ENCODE data around the gene ZBTB16. TPM values are rescaled to one million over a fixed set of nuclear protein-coding genes. Genes with fewer than 3 reads are reported as not detected.

Gene ZBTB16
- total RNA-seq, 3 donors from 2014 or later: 4.9 to 82.1 (median 48.8) TPM

DNA sequence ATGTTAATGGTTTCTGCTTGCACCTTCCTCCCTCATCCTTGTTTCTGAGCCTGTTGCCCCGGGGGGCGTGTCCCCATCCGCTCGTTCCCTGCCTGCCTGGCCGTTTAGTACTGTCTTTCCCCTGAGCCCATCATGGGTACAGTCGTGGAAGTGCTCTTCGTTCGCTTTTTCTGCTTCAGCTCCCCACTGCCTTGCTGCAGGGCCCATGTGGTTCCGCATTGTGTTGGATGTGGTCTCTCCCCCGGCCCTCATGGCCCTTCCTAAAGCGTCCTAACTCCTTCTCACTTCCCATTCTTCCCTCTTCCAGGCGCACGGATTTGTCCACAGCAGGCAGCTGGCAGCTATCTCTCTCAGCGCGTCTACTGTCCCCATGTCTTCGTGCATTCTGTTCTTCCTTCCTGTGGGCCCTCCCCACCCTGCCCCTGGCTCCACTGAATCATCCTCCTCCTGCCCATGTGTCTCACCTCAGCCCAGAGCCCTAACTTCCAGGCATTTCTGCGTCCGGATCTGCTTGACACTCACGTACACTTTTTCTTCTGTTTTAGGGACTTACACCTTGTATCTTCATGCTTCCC lies 98.1 kb downstream of the ZBTB16 start:
- H3K9me3 ChIP-seq: no peaks in the 10 kb centered on the region
- H3K4me1 ChIP-seq (ENCODE audit: low read depth): peaks cover 52% of the 10 kb centered on the region
- intact Hi-C loops (cut with DNase I, micrococcal nuclease): no loop called here
- no peak overlapping the region for H3K4me3 ChIP-seq
- ATAC-seq (no peak), DNase-seq (no peak)
- H3K36me3 ChIP-seq (ENCODE audit: low read depth): no peaks in the 10 kb centered on the region
- TF ChIP-seq, protein P1, sequence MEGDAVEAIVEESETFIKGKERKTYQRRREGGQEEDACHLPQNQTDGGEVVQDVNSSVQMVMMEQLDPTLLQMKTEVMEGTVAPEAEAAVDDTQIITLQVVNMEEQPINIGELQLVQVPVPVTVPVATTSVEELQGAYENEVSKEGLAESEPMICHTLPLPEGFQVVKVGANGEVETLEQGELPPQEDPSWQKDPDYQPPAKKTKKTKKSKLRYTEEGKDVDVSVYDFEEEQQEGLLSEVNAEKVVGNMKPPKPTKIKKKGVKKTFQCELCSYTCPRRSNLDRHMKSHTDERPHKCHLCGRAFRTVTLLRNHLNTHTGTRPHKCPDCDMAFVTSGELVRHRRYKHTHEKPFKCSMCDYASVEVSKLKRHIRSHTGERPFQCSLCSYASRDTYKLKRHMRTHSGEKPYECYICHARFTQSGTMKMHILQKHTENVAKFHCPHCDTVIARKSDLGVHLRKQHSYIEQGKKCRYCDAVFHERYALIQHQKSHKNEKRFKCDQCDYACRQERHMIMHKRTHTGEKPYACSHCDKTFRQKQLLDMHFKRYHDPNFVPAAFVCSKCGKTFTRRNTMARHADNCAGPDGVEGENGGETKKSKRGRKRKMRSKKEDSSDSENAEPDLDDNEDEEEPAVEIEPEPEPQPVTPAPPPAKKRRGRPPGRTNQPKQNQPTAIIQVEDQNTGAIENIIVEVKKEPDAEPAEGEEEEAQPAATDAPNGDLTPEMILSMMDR (IDR thresholded peaks at IDR 0.05): no peak

DNA sequence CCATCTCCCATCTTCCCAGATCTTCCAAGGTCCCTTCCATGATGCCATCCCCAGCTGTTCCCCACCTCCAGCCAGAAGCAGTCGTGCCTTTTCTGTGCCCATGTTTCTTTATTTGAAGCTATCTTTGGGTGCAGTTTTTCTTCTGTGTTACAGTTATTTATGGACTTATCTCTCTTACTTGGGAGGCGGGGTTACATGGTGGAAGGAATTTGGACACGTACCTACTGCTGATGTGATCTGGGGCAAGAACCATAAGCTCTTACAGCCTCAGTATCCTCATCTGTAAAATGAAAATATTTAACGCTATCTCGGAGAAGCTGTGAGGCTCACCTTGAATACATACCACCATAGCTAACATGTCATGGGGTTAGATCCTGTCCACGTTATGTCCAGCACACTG lies 98.9 kb downstream of the ZBTB16 start:
- ATAC-seq (no peak), DNase-seq (no peak)
- Histone ChIP-seq H3K36me3 (ENCODE audit: low read depth) (no peaks in the 10 kb centered on the region), H3K4me3 (no peak overlapping the region), H3K4me1 (ENCODE audit: low read depth) (peaks cover 52% of the 10 kb centered on the region), H3K9me3 (no peaks in the 10 kb centered on the region)
- TF ChIP-seq, protein P1 (IDR thresholded peaks at IDR 0.05): no peak
- intact Hi-C loops (cut with DNase I, micrococcal nuclease): no loop called here

DNA sequence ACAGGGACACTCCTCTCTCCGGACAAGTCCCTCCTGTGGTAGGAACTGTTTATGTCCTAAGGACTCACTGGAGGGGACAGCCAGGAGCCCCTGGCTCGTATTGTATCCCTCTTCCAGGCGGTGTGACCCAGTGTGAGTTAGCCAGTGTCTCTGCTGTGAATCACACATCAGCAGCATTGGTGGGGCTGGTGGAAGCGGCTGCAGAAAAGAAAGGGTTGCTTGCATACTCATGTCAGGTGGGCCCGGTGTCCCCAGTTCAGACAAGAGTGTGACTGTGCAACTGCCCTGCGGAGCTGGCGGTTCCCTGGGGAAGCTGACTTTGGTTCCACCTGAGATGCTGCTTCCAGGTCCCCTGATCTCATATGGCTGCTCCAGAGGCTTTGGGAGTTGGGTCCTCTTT lies 99.4 kb downstream of the ZBTB16 start:
- no peaks in the 10 kb centered on the region for H3K36me3 ChIP-seq (ENCODE audit: low read depth)
- H3K4me3 ChIP-seq: no peak overlapping the region
- no peaks in the 10 kb centered on the region for H3K9me3 ChIP-seq
- DNase-seq (no peak), ATAC-seq (no peak)
- TF ChIP-seq, protein P1 (IDR thresholded peaks at IDR 0.05): no peak
- intact Hi-C loops (cut with DNase I, micrococcal nuclease): no loop called here
- H3K4me1 ChIP-seq (ENCODE audit: low read depth): peaks cover 57% of the 10 kb centered on the region

DNA sequence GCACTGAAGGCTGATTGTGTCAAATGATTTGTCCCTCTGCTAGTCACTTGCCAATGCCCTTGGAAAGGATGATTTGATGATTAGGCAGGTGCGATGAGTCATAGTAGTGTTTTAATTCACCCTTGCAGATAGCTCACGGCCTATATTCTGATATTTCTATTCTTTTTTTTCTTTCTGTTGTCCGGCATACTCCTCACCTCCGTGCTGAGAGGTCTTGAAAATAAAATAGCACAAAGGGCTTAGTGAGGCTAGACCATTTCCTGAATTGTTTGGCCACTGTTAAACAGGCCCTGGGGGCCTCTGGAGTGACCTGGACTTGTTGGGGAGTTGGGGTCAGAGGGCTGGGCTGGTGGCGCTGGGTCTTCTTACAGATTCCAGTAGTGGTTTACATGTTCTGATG lies 99.8 kb downstream of the ZBTB16 start:
- no peak for DNase-seq
- intact Hi-C loops (cut with DNase I, micrococcal nuclease): no loop called here
- Histone ChIP-seq H3K9me3 (no peaks in the 10 kb centered on the region), H3K36me3 (ENCODE audit: low read depth) (no peaks in the 10 kb centered on the region), H3K4me3 (no peak overlapping the region), H3K4me1 (ENCODE audit: low read depth) (peaks cover 61% of the 10 kb centered on the region)
- ATAC-seq: no peak
- TF ChIP-seq, protein P1 (IDR thresholded peaks at IDR 0.05): no peak

DNA sequence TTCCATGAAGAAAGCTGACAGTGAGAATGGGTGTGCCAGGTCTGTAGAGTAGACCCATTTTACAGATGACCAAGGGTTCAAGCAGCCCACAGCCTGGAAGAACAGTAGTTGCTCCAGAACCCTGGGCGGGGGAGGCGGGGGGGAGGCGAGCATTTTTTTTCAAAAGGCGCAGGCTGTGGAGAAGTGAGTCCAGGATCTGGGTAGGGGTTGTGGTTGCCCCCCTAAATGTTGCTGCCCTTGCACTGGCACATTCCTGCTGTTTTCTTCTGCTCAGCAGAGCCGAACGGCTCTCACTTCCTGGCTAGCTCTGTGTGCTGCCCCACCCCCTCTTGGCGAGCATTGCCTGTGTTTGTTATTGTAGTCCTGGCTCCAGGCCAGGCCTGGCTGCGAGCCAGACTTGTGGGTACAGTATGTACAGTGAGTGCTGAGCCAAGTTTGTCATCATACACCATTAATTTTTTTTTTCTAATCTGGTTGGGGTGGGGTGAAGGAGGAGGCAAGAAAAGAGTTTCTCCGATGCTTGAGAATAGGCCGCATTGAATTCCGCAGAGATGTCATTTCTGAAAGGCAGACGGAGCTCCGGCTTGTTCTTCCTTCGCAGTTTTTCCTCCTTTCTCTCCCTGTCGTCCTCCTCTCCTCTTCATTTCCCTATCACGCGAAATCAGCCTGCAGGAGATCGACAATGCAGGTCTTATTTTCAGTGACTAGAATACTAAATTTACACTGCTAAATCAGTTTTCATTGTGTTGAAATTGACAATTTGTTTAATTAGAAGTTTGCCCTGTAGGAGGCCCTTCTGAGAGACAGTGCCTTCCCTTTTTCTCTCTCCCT lies 100.5 kb downstream of the ZBTB16 start:
- TF ChIP-seq, protein P1 (IDR thresholded peaks at IDR 0.05): no peak
- DNase-seq (peak; percentile 99 to 100 (median 99)), ATAC-seq (peak; percentile 85)
- Histone ChIP-seq H3K4me1 (ENCODE audit: low read depth) (peaks cover 68% of the 10 kb centered on the region), H3K9me3 (no peaks in the 10 kb centered on the region), H3K36me3 (ENCODE audit: low read depth) (no peaks in the 10 kb centered on the region), H3K4me3 (no peak overlapping the region)
- intact Hi-C loops (cut with DNase I, micrococcal nuclease): loop anchor here in 1 of 2 donors (10.0 kb wide), 1 partner anchor 95 kb away; no protein-coding TSS in a partner anchor

Measured in mucosa of descending colon (tissue), 3 donors.